ENCODE measurements around the gene SLC28A1.
A peak's percentile ranks its signal among the peaks of the same experiment; 100 is the strongest.

SLC28A1 gene

DNA sequence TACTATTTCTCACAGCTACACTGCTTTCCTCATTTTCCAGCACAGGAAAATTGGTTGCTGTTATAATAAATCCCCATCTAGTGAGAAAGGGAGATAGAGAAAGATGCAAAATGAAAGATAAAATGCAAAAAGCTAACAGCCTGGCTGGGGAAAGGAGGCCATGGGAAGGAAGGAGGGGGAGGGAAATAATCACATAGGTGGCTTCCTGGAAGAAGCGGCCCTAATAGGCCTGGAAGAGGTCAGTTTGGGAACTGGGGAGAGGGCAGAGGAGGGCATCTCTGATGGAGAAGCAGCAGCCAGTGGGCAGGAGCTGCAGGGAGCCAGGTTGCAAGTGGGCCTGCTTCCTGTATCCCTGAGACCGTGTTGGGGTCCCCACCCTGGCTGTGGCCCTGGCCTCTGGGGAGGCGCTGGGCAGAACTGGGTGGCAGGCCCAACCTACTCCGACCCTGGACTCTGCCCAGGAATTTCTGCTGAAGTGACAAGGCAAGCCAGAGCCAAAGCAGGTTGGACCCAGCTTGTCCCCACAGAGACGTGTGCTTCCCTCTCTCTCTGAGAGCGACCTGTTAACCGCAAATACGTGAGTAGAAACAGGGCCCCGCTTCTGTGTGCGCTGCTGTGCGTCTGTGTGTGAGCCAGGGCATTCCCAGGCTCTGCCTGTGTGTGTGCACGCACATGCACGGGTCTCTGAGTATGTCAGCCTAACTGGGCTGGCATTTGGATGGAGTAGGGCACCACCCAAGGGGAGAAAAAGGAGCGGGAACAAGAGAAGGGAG is 1.9 kb downstream of the SLC28A1 start:
- DNase-seq: no peak

DNA sequence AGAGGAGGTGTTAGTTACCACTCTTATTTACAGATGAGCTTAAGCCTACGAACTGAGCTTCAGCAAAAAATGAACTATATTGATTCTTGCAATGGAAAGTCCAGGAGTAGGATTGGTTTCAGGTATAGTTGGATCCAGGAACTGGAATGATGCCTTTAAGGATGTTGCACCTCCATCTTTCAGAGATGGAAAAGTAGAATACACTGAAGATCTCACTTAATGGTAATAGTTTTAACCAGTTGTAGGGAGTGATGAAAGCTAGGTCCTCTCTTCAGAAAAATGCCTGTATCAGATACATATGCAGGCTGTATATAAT is 2.5 kb downstream of the SLC28A1 start:
- no peak for DNase-seq

DNA sequence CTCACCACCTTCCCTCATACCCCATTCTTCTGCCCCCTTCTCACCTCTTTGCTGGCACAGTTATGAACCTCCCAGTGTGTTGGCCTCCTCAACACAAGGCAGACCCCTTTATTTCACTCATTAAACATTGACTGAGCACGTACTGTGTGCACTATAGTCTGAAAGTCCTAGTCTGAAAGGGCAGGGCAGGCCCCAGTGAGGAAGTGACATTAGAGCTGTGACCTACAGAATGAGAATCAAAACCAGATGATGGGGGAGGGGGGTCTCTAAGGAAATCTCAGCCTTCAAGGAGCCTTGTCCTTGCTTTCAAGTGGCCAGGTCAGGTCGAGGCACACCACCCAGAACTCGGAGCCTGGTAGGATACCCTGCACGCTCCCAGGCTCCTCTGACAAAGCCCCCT is 3.5 kb downstream of the SLC28A1 start:
- DNase-seq: no peak

DNA sequence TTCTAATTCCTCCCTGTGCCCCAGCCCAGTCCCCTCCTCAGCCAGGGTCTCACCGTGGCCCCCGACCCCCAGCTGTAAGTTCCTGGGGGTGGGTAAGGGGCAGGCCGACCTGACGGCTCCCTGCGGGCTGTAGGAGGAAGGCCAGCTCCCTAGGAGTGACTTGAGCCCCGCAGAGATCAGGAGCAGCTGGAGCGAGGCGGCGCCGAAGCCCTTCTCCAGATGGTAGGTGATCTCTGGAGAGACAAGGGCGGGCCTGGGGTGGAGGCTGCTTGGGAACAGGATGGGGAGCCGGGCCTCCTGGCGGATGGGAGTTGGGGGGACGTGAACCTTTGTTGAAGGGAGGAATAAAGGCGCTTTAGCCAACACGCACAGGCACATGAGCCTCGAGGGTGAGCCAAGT is 4.2 kb downstream of the SLC28A1 start:
- DNase-seq: no peak

DNA sequence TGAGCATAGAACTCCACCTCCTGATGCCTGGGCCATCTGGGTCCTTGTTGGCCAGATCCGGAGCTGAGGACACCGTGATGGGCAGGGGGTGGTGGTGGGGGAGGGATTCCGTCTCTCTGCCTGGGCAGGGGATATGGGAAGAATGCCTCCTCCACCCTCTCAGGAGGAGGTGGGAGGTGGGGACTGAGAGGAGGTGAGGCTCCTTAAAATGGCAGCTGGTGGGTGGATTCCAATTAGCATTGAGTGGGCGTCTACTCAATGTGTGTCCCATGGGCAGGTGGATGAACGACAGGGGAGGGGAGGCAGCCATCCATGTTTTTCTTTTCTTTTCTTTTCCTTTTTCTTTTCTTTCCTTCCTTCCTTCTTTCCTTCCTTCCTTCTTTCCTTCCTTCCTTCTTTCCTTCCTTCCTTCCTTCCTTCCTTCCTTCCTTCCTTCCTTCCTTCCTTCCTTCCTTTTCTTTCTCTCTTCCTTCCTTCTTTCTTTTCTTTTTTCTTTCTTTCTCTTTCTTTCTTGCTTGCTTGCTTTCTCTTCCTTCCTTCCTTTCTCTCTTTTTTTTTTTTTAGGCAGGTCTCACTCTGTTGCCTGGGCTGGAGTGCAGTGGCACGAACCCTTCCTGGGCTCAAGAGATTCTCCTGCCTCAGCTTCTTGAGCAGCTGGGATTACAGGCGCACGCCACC is 5.0 kb downstream of the SLC28A1 start:
- no peak for DNase-seq

DNA sequence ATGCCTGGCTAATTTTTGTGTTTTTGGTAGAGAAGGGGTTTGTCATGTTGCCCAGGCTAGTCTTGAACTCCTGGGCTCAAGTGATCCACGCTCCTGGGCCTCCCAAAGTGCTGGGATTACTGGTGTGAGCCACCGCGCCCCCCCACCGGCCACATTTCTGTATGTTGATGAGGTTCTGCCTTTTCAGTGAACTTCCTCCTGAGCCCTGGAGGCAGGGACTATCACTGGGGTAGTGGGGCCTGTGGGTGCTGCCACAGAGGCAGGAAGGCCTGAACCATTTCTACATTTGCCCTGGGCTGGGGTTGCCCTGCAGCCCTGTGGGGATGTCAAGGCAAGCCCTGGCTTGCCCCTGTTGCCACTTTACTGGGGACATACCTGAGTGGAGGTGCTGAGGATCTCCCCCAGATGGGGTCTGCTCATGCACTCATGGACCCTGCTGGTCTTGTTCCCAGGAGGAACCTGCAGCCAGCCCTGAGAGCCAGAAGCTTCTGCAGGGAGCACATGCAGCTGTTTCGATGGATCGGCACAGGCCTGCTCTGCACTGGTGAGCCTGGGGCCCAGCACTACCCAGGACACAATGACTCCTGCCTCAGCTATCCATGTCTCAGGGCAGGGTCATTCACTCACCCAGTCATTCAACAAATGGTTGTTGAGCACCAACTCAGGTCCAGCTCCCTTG is 5.7 kb downstream of the SLC28A1 start:
- DNase-seq: no peak

DNA sequence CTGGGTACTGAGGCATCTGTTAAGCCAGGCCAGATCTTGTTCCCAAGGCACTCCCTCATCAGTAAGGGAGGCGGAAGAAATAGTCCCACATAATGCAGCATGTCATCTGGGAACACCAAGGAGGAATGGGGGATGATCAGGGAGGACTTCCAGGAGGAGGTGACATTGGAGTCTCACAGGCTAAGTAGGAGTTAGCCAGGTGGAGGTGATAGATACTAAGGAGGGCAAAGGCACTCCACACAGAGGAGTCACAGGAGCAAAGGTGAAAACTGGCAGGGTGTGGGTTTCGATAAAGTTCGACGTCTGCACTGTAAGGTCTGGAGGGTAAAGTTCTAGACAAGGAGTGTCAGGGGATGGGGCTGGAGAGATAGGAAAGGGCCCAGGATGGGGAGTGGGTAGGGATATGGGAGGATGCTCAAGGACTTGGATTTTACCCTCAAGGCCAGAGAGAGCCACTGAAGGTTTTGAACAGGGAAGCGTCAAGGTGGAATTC is 6.3 kb downstream of the SLC28A1 start:
- no peak for DNase-seq

DNA sequence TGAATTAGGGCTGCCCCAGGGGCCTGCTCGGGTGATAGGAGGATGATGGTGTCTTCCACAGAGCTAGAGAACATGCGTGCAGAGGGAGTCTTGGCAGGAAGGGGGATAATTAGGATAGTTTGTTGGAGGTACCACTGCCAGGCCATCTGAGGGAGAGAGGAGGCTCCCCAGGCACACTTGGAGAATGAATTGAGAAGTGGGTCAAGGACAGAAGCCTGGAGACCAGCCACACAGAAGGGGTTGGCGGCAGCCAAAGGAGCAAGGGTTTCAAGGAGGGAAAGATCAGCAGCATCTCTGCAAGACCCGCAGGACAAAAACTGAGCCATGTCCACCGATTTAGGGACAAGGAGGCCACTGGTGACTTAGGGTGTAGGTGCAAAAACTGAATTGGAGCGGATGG is 6.9 kb downstream of the SLC28A1 start:
- no peak for DNase-seq

DNA sequence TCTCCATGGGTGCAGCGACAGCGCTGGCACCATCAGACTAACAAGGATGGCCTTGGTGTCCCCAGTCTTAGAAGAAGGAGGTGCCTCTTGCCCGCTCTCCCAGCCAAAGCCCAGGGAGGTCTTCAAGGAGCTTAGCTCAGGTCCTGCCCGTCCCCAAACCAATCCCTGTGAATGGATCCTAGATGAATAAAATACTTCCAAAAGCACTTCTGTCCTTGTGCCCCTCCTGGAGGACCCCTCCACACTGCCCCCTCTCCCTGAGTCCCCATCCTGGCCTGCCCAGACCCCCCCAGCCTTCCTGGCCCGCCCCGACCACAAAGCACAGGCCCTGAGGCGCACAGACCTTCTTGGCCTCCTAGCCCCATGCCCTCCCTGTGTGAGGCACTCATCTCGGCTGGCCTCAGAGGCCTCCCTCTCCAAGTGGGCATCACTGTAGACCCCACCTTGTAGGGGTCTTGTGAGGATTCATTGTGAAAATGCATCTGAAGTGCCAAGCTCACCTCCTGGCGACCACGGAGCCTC is 8.4 kb downstream of the SLC28A1 start:
- DNase-seq: no peak

DNA sequence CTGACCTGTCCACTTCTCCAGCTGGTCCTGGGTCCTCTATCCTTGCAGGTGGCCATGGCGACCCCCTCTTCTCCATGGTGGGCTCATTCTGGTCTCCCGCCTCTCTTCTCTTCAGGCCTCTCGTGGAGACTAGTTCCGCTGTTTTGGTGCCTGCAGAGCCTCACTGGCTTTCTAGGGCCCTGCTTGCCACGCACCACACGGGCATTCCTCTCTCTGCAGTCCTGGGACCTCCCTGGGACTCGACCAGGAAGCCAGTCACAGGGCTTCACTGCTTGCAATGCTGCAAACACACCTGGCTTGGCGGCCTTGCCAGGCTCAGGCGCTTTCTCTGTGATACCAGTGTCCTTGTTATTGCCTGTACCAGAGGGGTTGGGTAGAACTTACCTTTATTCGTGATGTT is 9.1 kb downstream of the SLC28A1 start:
- DNase-seq: no peak

DNA sequence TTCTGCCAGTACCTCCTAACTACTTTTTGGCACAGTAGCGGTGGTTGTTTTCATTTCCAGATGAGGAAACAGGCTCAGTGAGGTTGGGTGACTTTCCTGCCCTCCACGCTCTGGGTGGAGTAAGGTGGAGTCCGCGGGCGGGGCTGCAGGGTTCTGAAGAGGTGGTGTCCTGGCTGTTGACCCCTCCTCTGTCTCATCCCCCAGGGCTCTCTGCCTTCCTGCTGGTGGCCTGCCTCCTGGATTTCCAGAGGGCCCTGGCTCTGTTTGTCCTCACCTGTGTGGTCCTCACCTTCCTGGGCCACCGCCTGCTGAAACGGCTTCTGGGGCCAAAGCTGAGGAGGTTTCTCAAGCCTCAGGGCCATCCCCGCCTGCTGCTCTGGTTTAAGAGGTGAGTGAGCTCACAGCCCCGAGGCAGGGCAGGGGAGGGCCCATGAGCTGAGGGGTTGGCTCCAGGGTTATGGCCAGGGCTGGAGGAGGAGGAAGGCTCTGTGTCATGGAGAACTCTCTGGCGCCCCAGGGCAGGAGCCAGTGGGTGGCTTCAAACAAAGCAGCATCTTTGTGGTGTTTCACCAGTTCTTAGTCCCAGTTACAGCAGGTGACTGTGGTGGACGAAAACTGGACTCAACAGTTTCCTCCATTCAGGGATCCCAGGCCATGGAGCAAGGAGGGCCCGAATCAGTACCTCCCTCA is 10.4 kb downstream of the SLC28A1 start:
- DNase-seq: no peak

DNA sequence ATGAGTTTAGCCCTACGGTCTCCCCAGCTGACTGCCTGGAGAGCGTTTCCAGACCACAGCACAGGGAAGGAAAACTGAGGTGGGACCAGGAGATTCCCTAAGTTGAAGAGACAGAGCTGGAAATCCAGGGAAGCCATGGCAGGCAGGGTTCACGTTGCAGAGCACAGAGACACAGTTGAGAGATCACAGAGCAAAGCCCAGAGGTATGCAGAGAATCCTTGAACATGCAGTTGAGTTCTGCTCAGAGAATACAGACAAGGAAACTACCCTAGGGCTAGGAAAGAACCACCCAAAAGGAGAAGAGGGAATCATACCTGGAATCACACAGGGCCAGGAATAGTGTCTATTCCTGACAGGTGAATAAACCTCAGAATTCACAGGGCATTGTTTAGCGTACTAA is 14.3 kb downstream of the SLC28A1 start:
- no peak for DNase-seq

DNA sequence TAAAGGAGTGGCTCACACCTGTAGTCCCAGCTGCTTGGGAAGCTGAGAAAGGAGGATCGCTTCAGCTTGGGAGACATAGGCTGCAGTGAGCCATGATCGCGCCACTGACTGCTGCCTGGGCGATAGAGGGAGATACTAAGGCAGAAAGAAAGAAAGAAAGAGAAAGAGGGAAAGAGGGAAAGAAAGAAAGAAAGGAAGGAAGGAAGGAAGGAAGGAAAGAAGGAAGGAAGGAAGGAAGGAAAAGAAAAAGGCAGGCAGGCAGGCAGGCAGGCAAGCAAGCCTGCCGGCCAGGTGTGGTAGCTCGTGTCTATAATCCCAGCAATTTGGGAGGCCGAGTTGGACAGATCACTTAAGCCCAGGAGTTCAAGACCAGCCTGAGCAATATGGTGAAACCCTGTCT is 15.3 kb downstream of the SLC28A1 start:
- no peak for DNase-seq

DNA sequence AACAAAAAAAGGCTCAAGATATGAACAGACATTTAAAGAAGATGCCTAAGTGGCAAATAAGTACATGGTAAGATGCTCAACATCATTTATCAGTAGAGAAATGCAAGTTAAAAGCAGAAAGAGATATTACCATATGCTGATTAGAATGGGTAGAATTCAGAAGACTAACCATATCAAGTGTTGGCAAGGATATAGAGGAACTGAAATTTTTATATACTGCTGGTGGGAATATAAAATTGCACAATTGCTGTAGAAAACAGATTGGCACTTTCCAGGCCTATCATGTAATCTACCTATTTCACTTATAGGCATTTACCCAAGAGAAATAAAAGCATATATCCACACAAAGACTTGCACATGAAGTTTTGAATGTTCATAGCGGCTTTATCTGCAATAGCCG is 17.1 kb downstream of the SLC28A1 start:
- no peak for DNase-seq

DNA sequence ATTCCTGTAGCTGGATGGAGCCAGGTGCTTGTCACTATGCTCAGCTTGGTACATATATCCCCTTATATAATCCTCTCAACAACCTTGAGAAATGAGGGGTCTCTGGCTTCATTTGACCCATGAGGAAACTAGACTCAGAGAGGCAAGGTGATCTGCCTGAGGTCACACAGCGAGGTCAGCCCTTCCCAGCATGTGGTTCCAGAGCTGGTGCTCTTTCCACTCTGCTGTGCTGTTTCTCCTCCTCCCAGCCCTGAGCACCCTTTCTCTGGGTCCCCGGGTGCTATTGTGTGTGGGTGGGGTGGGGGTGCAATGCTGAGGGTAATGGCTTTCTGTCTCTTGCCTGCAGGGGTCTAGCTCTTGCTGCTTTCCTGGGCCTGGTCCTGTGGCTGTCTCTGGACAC is 19.3 kb downstream of the SLC28A1 start:
- DNase-seq: no peak

DNA sequence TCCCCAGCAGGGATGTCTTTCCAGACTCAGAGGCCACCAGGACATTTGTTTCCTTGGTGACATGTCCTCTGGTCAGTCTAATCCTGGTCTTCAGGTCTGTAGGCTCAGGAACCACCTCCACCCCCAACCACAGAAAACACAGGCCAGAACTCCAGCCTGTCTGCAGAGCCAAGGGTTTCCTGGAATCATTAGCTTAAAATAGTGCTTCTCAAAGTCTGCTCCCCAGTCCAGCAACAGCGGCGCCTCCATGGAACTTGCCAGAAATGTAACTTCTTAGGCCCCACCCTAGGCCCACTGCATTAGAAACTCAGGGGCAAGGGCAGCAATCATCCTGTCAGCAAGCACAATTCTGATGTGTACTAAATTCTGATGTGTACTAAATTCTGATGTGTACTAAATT is 20.0 kb downstream of the SLC28A1 start:
- DNase-seq: no peak

DNA sequence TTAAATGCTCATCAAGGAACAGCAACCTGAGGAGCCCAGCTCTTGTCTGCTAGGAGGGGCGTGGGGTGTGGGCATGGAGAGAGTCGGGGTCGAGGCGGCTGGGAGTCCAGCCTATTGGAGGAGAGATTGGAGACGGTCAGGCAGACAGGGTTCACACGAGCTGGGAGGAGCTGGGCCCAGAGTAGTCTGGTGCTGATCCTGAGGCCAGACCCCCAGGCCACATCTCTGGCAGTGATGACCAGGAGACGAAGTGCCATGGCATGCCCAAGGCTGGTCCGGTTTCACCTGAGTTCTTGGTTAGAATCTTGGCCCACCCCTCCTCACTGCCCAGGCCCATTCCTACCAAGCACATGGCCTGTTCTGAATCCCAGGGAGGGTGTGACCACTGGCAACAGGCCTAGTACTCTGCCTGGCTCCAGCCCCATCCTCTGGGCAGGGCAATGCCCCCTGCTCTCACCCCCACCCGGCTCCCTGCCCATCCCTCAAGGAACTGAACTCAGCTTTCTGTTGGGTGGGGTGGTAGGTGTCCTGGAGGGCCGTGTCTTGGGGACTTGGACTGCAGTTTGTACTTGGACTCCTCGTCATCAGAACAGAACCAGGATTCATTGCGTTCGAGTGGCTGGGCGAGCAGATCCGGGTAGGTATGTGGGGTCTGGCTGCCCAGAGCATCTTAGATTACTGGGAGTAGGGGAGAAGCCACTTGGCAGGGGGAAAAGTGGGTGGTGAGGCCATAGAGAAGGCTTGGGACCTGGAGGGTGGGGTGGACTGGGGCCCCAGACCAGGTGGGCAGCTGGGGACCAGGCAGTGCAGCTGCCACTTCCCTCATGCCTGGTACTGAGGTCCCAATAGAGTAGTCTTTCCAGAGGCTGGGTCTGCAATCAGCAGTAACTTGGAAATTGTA is 20.8 kb downstream of the SLC28A1 start:
- no peak for DNase-seq

DNA sequence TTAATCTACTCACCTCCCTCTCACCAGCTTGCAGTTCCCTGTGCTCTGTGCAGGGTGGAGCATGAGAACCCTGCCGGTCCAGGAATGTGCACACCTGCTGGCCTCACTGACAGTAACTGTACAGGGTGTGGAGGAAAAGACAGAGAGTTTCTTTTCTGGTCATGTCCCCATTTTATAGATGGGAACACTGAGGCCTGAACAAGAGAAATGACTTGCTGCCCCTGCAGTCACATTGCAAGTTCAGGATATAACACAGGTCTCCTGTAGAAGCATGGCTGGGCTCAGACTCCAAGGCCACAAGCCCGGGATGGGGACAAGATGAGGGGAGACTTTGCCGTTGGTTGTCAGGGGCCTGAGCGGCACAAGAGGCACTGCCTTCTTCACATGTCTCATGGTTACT is 23.3 kb downstream of the SLC28A1 start:
- no peak for DNase-seq

DNA sequence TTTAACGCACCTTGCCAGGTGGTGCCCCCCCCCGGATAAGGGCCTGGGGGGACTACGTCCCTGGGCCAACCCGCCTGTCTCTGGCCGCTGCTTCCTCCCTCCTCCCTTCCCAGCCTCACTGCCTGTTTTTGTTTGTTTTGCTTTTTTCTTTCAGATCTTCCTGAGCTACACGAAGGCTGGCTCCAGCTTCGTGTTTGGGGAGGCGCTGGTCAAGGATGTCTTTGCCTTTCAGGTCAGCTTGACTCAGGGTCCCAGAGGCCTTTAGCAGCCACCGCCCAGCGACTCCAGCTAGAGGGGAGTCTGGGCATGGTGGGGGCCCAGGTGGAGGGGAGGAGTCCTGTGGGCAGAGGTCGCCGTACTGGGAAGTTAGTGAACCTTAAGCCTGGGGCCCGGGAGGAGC is 24.1 kb downstream of the SLC28A1 start:
- no peak for DNase-seq

DNA sequence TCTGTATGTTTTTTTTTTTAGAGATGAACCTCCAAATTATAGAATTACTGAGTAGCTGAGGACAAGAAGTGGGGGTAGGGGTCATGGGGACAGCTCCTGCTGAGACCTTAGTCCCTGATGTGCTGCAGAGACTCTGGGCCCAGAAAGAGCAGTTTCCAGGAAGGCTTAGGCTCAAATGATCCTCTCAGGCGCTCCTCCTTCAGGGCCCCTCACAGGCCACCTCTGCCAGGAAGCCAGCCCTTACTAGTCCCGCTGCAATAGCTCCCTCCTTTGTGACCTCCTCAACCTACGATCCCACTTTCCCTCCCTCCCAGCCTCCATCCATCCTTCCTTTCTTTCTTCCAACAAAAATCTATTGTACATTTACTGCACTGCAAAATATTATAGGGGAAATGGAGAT is 24.6 kb downstream of the SLC28A1 start:
- DNase-seq: no peak

DNA sequence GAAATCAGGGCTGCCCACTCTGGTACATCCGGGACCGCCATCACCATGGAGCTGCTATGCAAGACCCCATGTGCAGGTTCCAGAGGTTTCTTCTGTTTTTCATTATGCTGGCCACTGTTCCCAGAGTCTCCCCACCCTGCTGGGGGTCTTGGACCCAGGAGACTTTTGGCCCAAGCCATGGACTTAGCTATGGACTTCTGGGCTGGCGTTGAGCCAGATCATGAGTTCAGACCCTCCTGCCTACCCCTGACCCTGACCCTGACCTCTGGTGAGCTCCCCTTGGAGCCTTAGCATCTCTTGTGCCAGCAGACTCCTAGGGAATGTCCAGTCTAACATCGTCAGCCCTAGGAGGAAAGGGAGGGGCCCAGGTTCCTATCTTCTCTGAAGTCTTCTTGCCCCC is 25.3 kb downstream of the SLC28A1 start:
- no peak for DNase-seq

DNA sequence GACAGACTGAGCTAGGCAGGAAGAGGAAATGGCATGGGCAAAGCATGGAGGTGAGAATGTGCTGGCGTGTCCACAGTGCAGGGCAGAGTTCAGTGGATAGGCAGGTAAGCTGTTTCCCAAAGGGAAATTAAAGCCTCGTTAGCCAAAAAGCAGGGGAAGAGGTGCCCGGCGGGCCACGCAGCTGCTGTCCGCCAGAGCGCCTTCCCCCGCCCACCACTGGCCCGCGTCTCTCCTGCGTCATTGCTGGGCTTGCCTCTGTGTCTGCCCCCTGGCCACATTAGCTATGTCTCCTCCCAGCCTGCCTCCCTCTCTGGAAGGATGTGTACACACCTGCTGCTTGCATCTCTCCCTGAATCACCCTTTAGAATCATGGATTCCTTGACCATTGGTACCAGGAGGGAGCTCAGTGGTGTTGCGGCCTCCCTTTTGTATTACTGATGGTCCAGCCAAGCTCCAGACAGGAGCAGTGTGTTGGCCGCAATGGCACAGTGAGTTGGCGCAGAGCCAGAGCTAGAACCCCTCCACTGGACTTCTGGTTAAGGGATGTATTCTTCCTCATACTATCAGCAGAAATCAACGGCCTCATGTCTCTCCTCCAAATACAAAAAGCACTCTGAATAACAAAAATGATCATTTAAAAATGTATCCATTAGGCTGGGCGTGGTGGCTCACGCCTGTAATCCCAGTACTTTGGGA is 26.6 kb downstream of the SLC28A1 start:
- DNase-seq: peak; percentile 83
